Stimulated activated naive CD4-positive, alpha-beta T cell (primary cell): ENCODE measurements around the gene ATP10B.
"Not testable (repeated sequence)": the region's sequence is repeated elsewhere in the genome, so short reads cannot be mapped to it uniquely, and the experiment has no call there.

ENCODE experiments used
- DNase-seq, 6 experiments: peaks; one replicate each; lab custom pipeline; 2025; lab: John Stamatoyannopoulos, UW

Gene ATP10B

GRCh38 chr5:160749682-160750081, 102.3 kb downstream of the ATP10B start:
- DNase-seq, result no peak

GRCh38 chr5:160749026-160749425, 103.0 kb downstream of the ATP10B start:
- no peak for DNase-seq

GRCh38 chr5:160747987-160748386, 104.0 kb downstream of the ATP10B start:
- no peak for DNase-seq

- no peak for DNase-seq
Measured at GRCh38 chr5:160747559-160747958, 104.5 kb downstream of the ATP10B start.

GRCh38 chr5:160744268-160745101, 107.5 kb downstream of the ATP10B start:
- DNase-seq, result no peak

GRCh38 chr5:160743027-160743426, 109.0 kb downstream of the ATP10B start:
- DNase-seq, result no peak

- no peak for DNase-seq
Measured at GRCh38 chr5:160742446-160742845, 109.6 kb downstream of the ATP10B start.

- no peak for DNase-seq
Measured at GRCh38 chr5:160727296-160727997, 124.6 kb downstream of the ATP10B start.

GRCh38 chr5:160726721-160727120, 125.3 kb downstream of the ATP10B start:
- DNase-seq, result no peak

GRCh38 chr5:160720822-160721221, 131.2 kb downstream of the ATP10B start:
- DNase-seq, result no peak

- not testable (repeated sequence) for DNase-seq
Measured at GRCh38 chr5:160715508-160715907, 136.5 kb downstream of the ATP10B start.

- no peak for DNase-seq
Measured at GRCh38 chr5:160703547-160704189, 148.3 kb downstream of the ATP10B start.

- DNase-seq, result no peak
Measured at GRCh38 chr5:160702934-160703333, 149.1 kb downstream of the ATP10B start.

GRCh38 chr5:160702311-160702803, 149.7 kb downstream of the ATP10B start:
- DNase-seq, result no peak

GRCh38 chr5:160701403-160701802, 150.6 kb downstream of the ATP10B start:
- DNase-seq, result no peak

GRCh38 chr5:160699301-160699700, 152.7 kb downstream of the ATP10B start:
- no peak for DNase-seq

GRCh38 chr5:160697281-160697680, 154.7 kb downstream of the ATP10B start:
- no peak for DNase-seq

GRCh38 chr5:160694896-160695295, 157.1 kb downstream of the ATP10B start:
- DNase-seq, result no peak

GRCh38 chr5:160693831-160694465, 158.1 kb downstream of the ATP10B start:
- no peak for DNase-seq

- DNase-seq, result no peak
Measured at GRCh38 chr5:160692271-160692670, 159.7 kb downstream of the ATP10B start.

GRCh38 chr5:160685695-160686094, 166.3 kb downstream of the ATP10B start:
- DNase-seq, result no peak

- no peak for DNase-seq
Measured at GRCh38 chr5:160685219-160685618, 166.8 kb downstream of the ATP10B start.
